SK-N-SH treated with all-trans-retinoic acid at 6 μM for 48 hours (cell line): ENCODE results near the gene IL12RB1.

Experiments
- ATAC-seq: fragments of 200-7000 bp; cut with Tn5 transposase; 3 replicates; pipeline ENCODE4 v1.9.1; 2020; ENCODE audit warnings: mild to moderate bottlenecking, moderate library complexity
- ARNTL ChIP-seq: fragments of 450-650 bp; formaldehyde crosslinking; IDR thresholded peaks from 2 replicates; pipeline ENCODE4 v1.5.0; 2020; ENCODE audit warnings: low read depth, mild to moderate bottlenecking, moderate library complexity, borderline replicate concordance
- BACH2 ChIP-seq: fragments of 250-450 bp; sonication (Bioruptor Pico); IDR thresholded peaks from 2 replicates; pipeline ENCODE4 v1.9.0; 2021; ENCODE audit warnings: mild to moderate bottlenecking, borderline replicate concordance
- CSDC2 ChIP-seq: fragments of 250-450 bp; sonication (Bioruptor Pico); IDR thresholded peaks from 2 replicates; pipeline ENCODE4 v1.5.0; 2020; ENCODE audit warnings: mild to moderate bottlenecking, moderate library complexity
- ESRRG ChIP-seq: fragments of 250-450 bp; sonication (Bioruptor Pico); IDR thresholded peaks from 2 replicates; pipeline ENCODE4 v1.6.1; 2021; ENCODE audit warnings: mild to moderate bottlenecking
- GLIS3 ChIP-seq: fragments of 250-450 bp; sonication (Bioruptor Pico); IDR thresholded peaks from 2 replicates; pipeline ENCODE4 v1.5.0; 2020; ENCODE audit warnings: mild to moderate bottlenecking, moderate library complexity
- ISL1 ChIP-seq: fragments of 250-450 bp; sonication (Bioruptor Pico); IDR thresholded peaks from 2 replicates; pipeline ENCODE4 v2.1.2; 2022; ENCODE audit warnings: mild to moderate bottlenecking, moderate library complexity
- OSR1 ChIP-seq: fragments of 250-450 bp; sonication (Bioruptor Pico); IDR thresholded peaks from 2 replicates; pipeline ENCODE4 v1.8.0; 2022; ENCODE audit warnings: moderate library complexity, mild to moderate bottlenecking, inconsistent platforms
- PPARA ChIP-seq: fragments of 250-450 bp; sonication (Bioruptor Pico); IDR thresholded peaks from 2 replicates; pipeline ENCODE4 v1.5.0; 2020; ENCODE audit warnings: mild to moderate bottlenecking, borderline replicate concordance
- SNAI2 ChIP-seq: fragments of 250-450 bp; sonication (Bioruptor Pico); IDR thresholded peaks from 2 replicates; pipeline ENCODE4 v1.5.0; 2020; ENCODE audit warnings: mild to moderate bottlenecking, moderate library complexity
- TCF4 ChIP-seq: fragments of 250-450 bp; sonication (Bioruptor Pico); IDR thresholded peaks from 2 replicates; pipeline ENCODE4 v1.8.0; 2021; ENCODE audit warnings: mild to moderate bottlenecking, moderate library complexity, borderline replicate concordance
- TOX ChIP-seq: fragments of 250-450 bp; sonication (Bioruptor Pico); IDR thresholded peaks from 2 replicates; pipeline ENCODE4 v1.8.0; 2021; ENCODE audit warnings: mild to moderate bottlenecking, moderate library complexity, borderline replicate concordance
- ZC3H10 ChIP-seq: fragments of 250-450 bp; sonication (Bioruptor Pico); IDR thresholded peaks from 2 replicates; pipeline ENCODE4 v1.5.1; 2021; ENCODE audit warnings: mild to moderate bottlenecking, moderate library complexity
- ZFP3 ChIP-seq: fragments of 250-450 bp; sonication (Bioruptor Pico); IDR thresholded peaks from 2 replicates; pipeline ENCODE4 v1.5.0; 2020; ENCODE audit warnings: mild to moderate bottlenecking, moderate library complexity
- ZFP30 ChIP-seq: fragments of 450-650 bp; formaldehyde crosslinking; IDR thresholded peaks from 2 replicates; pipeline ENCODE4 v1.5.0; 2022; ENCODE audit warnings: mild to moderate bottlenecking, moderate library complexity
- ZNF565 ChIP-seq: fragments of 450-650 bp; formaldehyde crosslinking; conservative IDR thresholded peaks from 2 replicates; pipeline ENCODE4 v1.5.0; 2020; ENCODE audit warnings: low read depth, mild to moderate bottlenecking, moderate library complexity
- ZNF70 ChIP-seq: fragments of 450-650 bp; formaldehyde crosslinking; IDR thresholded peaks from 2 replicates; pipeline ENCODE4 v1.5.0; 2020; ENCODE audit warnings: mild to moderate bottlenecking, moderate library complexity
- ZNF8 ChIP-seq: fragments of 450-650 bp; formaldehyde crosslinking; IDR thresholded peaks from 2 replicates; pipeline ENCODE4 v1.5.0; 2020; ENCODE audit warnings: mild to moderate bottlenecking, moderate library complexity
- TF ChIP-seq, protein P1 (sequence below): fragments of 250-450 bp; sonication (Bioruptor Pico); IDR thresholded peaks from 2 replicates; pipeline ENCODE4 v1.5.1; 2021; ENCODE audit warnings: mild to moderate bottlenecking, moderate library complexity
- TF ChIP-seq, protein P2 (sequence below): fragments of 250-450 bp; sonication (Bioruptor Pico); IDR thresholded peaks from 2 replicates; pipeline ENCODE4 v1.5.0; 2020; ENCODE audit warnings: mild to moderate bottlenecking, moderate library complexity
- TF ChIP-seq, protein P3 (sequence below): fragments of 250-450 bp; sonication (Bioruptor Pico); IDR thresholded peaks from 2 replicates; pipeline ENCODE4 v1.5.1; 2020; ENCODE audit warnings: low read depth, mild to moderate bottlenecking, moderate library complexity
- TF ChIP-seq, protein P4 (sequence below): fragments of 250-450 bp; sonication (Bioruptor Pico); IDR thresholded peaks from 2 replicates; pipeline ENCODE4 v1.8.0; 2021; ENCODE audit warnings: low read depth, mild to moderate bottlenecking, moderate library complexity, borderline replicate concordance

IL12RB1 gene

DNA sequence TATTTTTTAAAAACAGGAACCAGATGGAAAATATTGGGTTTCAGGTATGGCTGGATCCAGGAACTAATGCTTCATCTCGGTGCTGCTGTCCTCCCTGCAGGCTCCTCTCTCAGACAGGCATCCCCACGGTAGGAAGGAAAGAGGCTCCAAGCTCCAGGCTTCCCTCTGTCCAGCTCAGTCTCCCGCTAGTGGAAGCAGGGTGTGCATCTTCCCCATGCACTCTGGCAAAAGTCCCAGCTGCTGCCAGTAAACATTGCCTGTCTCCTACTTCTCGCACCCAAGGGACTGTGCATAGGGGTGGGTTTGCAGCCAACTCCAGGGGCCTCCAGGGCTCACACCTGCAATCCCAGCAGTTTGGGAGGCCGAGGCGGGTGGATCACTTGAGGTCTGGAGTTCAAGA is 29.2 kb downstream of the IL12RB1 start:
- ATAC-seq = no peak
- TF ChIP-seq ZFP30 (no peak), ZNF70 (no peak), CSDC2 (CRISPR knock-in tag) (no peak), PPARA (CRISPR knock-in tag) (no peak), ZC3H10 (no peak), BACH2 (CRISPR knock-in tag) (no peak), OSR1 (CRISPR knock-in tag) (no peak), TCF4 (CRISPR knock-in tag) (no peak), SNAI2 (CRISPR knock-in tag) (no peak), ESRRG (no peak), ISL1 (CRISPR knock-in tag) (no peak), ARNTL (no peak), ZFP3 (CRISPR knock-in tag) (no peak), TOX (CRISPR knock-in tag) (no peak), ZNF8 (CRISPR knock-in tag) (no peak)
- TF ChIP-seq, protein P1, sequence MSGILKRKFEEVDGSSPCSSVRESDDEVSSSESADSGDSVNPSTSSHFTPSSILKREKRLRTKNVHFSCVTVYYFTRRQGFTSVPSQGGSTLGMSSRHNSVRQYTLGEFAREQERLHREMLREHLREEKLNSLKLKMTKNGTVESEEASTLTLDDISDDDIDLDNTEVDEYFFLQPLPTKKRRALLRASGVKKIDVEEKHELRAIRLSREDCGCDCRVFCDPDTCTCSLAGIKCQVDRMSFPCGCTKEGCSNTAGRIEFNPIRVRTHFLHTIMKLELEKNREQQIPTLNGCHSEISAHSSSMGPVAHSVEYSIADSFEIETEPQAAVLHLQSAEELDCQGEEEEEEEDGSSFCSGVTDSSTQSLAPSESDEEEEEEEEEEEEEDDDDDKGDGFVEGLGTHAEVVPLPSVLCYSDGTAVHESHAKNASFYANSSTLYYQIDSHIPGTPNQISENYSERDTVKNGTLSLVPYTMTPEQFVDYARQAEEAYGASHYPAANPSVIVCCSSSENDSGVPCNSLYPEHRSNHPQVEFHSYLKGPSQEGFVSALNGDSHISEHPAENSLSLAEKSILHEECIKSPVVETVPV = no peak
- TF ChIP-seq, protein P2, sequence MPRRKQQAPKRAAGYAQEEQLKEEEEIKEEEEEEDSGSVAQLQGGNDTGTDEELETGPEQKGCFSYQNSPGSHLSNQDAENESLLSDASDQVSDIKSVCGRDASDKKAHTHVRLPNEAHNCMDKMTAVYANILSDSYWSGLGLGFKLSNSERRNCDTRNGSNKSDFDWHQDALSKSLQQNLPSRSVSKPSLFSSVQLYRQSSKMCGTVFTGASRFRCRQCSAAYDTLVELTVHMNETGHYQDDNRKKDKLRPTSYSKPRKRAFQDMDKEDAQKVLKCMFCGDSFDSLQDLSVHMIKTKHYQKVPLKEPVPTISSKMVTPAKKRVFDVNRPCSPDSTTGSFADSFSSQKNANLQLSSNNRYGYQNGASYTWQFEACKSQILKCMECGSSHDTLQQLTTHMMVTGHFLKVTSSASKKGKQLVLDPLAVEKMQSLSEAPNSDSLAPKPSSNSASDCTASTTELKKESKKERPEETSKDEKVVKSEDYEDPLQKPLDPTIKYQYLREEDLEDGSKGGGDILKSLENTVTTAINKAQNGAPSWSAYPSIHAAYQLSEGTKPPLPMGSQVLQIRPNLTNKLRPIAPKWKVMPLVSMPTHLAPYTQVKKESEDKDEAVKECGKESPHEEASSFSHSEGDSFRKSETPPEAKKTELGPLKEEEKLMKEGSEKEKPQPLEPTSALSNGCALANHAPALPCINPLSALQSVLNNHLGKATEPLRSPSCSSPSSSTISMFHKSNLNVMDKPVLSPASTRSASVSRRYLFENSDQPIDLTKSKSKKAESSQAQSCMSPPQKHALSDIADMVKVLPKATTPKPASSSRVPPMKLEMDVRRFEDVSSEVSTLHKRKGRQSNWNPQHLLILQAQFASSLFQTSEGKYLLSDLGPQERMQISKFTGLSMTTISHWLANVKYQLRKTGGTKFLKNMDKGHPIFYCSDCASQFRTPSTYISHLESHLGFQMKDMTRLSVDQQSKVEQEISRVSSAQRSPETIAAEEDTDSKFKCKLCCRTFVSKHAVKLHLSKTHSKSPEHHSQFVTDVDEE (CRISPR knock-in tag) = no peak
- TF ChIP-seq, protein P3, sequence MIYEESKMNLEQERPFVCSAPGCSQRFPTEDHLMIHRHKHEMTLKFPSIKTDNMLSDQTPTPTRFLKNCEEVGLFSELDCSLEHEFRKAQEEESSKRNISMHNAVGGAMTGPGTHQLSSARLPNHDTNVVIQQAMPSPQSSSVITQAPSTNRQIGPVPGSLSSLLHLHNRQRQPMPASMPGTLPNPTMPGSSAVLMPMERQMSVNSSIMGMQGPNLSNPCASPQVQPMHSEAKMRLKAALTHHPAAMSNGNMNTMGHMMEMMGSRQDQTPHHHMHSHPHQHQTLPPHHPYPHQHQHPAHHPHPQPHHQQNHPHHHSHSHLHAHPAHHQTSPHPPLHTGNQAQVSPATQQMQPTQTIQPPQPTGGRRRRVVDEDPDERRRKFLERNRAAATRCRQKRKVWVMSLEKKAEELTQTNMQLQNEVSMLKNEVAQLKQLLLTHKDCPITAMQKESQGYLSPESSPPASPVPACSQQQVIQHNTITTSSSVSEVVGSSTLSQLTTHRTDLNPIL (CRISPR knock-in tag) = no peak

DNA sequence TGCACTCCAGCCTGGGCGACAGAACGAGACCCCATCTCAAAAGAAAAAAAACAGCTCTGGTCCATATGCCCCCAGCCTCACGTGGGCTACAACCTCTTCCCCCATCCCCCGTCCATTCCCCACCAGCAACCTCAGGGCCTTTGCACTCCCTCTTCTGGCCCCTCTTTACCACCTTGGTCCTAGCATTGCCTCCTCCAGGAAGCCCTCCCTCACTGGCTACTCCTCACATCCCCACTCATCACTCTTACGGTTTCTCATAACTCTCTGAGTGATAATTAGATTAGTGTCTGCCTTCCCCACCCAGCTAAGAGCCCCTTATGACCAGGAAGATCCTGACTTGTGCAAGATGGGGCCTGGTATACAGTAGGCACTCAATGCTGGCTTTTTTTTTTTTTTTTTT is 30.8 kb downstream of the IL12RB1 start:
- no peak for ATAC-seq
- TF ChIP-seq ESRRG (no peak), ISL1 (CRISPR knock-in tag) (no peak), TCF4 (CRISPR knock-in tag) (no peak), ARNTL (no peak), TOX (CRISPR knock-in tag) (no peak), ZNF565 (CRISPR knock-in tag) (no peak), PPARA (CRISPR knock-in tag) (no peak), OSR1 (CRISPR knock-in tag) (no peak), CSDC2 (CRISPR knock-in tag) (no peak), SNAI2 (CRISPR knock-in tag) (no peak), GLIS3 (CRISPR knock-in tag) (no peak), ZNF70 (no peak)
- TF ChIP-seq, protein P4, sequence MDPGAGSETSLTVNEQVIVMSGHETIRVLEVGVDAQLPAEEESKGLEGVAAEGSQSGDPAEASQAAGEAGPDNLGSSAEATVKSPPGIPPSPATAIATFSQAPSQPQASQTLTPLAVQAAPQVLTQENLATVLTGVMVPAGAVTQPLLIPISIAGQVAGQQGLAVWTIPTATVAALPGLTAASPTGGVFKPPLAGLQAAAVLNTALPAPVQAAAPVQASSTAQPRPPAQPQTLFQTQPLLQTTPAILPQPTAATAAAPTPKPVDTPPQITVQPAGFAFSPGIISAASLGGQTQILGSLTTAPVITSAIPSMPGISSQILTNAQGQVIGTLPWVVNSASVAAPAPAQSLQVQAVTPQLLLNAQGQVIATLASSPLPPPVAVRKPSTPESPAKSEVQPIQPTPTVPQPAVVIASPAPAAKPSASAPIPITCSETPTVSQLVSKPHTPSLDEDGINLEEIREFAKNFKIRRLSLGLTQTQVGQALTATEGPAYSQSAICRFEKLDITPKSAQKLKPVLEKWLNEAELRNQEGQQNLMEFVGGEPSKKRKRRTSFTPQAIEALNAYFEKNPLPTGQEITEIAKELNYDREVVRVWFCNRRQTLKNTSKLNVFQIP (CRISPR knock-in tag) = no peak
- TF ChIP-seq, protein P2 (CRISPR knock-in tag) = no peak
- TF ChIP-seq, protein P1 = no peak
- TF ChIP-seq, protein P3 (CRISPR knock-in tag) = no peak
